BJ (cell line): ENCODE data around the gene IRAK3. TPM values are rescaled to one million over a fixed set of nuclear protein-coding genes. Genes with fewer than 3 reads are reported as not detected.

Experiments used
- CTCF ChIA-PET: fragments of 350-600 bp; formaldehyde crosslinking; extraction: SDS; loops from one replicate; lab custom pipeline; 2021; ENCODE audit warnings: antibody characterized with exemption, inconsistent platforms; lab: Yijun Ruan, JAX
- POLR2A ChIA-PET: fragments of 300-600 bp; sonication (Branson Sonifier 250); formaldehyde crosslinking; extraction: SDS; loops from one replicate; lab custom pipeline; 2021; ENCODE audit warnings: antibody characterized with exemption; lab: Charles Lee
- DNase-seq: peaks from one replicate; pipeline ENCODE4 v3.0.0-alpha.2; 2011; ENCODE audit warnings: low read depth
- H3K27me3 ChIP-seq: 2 replicates; pipeline ENCODE4 v1.6.0; 2011; ENCODE audit warnings: low read length; ENCODE audit not compliant: control insufficient read depth, insufficient read depth
- H3K36me3 ChIP-seq: 2 replicates; pipeline ENCODE4 v1.5.1; 2011; ENCODE audit warnings: low read length; ENCODE audit not compliant: control insufficient read depth, insufficient read depth
- H3K4me3 ChIP-seq: 2 replicates; pipeline ENCODE4 v1.5.1; 2011; ENCODE audit warnings: low read depth, mild to moderate bottlenecking, control low read depth, low read length
- CTCF ChIP-seq: IDR thresholded peaks from 2 replicates; pipeline ENCODE4 v1.5.1; 2011; ENCODE audit warnings: low read depth, mild to moderate bottlenecking, control low read depth, inconsistent platforms, low read length, moderate library complexity; ENCODE audit not compliant: insufficient read depth
- polyA plus RNA-seq: library from polyadenylated mRNA; depleted of rRNA; stranded (reverse); fragments of >200 nt; gene quantifications from 2 replicates; pipeline ENCODE4 v1.2.3, GENCODE V29; 2011

The IRAK3 gene
- polyA plus RNA-seq, 1 experiment = 3.1 TPM

GRCh38 chr12:66142826-66143225 is 46.2 kb upstream of the IRAK3 start:
- ChIA-PET POLR2A (no interaction called here), CTCF (no interaction called here)
- H3K27me3 ChIP-seq = no peaks in the 10 kb centered on the region
- H3K4me3 ChIP-seq = no peak overlapping the region
- no peak for DNase-seq
- no peak for TF ChIP-seq CTCF
- peaks cover 11% of the 10 kb centered on the region for H3K36me3 ChIP-seq

- Histone ChIP-seq H3K4me3 (no peak overlapping the region), H3K27me3 (no peaks in the 10 kb centered on the region), H3K36me3 (peaks cover 11% of the 10 kb centered on the region)
- ChIA-PET POLR2A (no interaction called here), CTCF (interaction anchor here (1.6 kb wide), 1 partner anchor 12 kb away, joined by 6 read pairs; no protein-coding TSS in a partner anchor)
- DNase-seq = no peak
- no peak for TF ChIP-seq CTCF
Measured at GRCh38 chr12:66143868-66144267, 45.1 kb upstream of the IRAK3 start.

GRCh38 chr12:66144791-66145754 is 43.9 kb upstream of the IRAK3 start:
- peak; percentile 64 for TF ChIP-seq CTCF
- ChIA-PET POLR2A (interaction anchor here (0.6 kb wide), 2 partner anchors 13 to 25 kb away, joined by 3 to 7 read pairs; no protein-coding TSS in a partner anchor), CTCF (interaction anchor here (0.7 to 1.6 kb wide), 12 partner anchors 12 to 547 kb away, joined by 3 to 6 read pairs (median 3); partner anchors contain the start of genes HELB and TMBIM4)
- no peak for DNase-seq
- no peaks in the 10 kb centered on the region for H3K27me3 ChIP-seq
- peaks cover 8% of the 10 kb centered on the region for H3K36me3 ChIP-seq
- no peak overlapping the region for H3K4me3 ChIP-seq

- Histone ChIP-seq H3K4me3 (no peak overlapping the region), H3K36me3 (peaks cover 3% of the 10 kb centered on the region), H3K27me3 (no peaks in the 10 kb centered on the region)
- CTCF ChIA-PET = interaction anchor here (0.9 to 1.3 kb wide), 5 partner anchors 10 to 249 kb away, joined by 3 to 5 read pairs (median 3); partner anchors contain the start of gene TMBIM4
- DNase-seq = no peak
- TF ChIP-seq CTCF = 0 out of 2 replicates have a peak, but pooled peaks have one; percentile 10
- POLR2A ChIA-PET = no interaction called here
Measured at GRCh38 chr12:66149702-66150398, 39.2 kb upstream of the IRAK3 start.
